Renal pelvis (tissue), 4 donors: ENCODE results near the gene VAMP5. TPM values are rescaled to one million over a fixed set of nuclear protein-coding genes. Genes with fewer than 3 reads are reported as not detected.

Source experiments
- DNase-seq: peaks from one replicate; pipeline ENCODE4 v3.0.0-alpha.2; 2013
- polyA plus RNA-seq, 3 donors: library from polyadenylated mRNA; unstranded; fragments of 120-200 nt; gene quantifications; one replicate each; pipeline ENCODE4 v1.2.1, GENCODE V29; 2013; ENCODE audit not compliant: insufficient read length in 3 of 3

The VAMP5 gene
- polyA plus RNA-seq, 3 donors: 39.0 to 46.1 (median 44.5) TPM

DNA sequence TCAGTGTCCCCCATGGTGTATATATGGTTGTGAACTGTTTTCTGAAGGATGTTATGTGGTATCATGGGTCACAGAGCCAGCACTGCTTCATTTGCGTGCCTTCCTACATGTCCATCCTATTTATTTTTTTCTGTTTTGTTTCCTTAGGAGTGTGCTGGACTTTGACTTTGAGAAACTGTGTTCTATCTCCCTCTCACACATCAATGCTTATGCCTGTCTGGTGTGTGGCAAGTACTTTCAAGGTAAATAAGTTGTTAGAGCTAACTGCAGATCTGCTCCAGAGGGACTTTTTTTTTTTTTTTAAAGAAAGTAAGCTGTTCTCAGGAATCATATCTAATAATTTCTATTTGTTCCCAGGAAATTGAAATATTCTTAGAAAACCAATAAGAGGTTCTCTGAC lies 37.1 kb downstream of the VAMP5 start:
- DNase-seq: no peak

DNA sequence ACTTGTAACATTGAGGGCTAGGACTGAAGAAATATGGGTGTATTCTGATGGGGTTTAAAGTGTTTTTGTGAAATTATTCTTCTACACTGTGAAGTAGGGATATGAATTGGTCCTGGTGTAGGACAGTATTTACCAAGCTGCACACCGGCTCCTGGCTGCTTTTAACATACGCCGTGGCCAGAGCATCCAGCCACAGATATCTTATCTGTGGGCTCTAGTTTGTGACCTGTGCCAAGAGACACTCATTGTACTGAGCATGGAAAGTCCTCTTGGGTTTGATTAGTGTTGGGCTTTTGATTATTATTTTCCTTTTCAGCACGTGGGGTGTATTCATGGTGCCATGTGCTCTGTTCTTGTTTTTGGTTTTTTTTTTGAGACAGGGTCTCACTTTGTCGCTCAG lies 39.8 kb downstream of the VAMP5 start:
- no peak for DNase-seq

DNA sequence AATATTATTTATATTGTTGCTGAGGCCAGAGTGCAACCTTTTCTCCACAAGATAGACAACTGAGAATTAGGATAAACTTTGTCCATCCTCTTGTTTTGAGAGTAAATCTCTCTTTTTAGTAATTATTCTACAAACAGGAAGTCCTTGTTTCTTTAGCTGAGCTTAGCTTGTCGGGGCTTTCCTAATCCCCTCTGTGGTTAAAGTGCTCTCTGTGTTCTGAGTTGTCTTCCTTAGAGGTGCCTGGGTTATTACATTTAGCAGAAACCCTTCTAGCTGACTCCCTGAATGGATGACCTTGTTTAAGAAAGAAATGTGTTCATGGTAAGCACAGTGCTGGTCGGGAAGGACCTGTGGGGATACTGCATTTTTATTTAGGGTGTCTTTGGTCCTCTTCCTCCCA lies 44.4 kb downstream of the VAMP5 start:
- no peak for DNase-seq

DNA sequence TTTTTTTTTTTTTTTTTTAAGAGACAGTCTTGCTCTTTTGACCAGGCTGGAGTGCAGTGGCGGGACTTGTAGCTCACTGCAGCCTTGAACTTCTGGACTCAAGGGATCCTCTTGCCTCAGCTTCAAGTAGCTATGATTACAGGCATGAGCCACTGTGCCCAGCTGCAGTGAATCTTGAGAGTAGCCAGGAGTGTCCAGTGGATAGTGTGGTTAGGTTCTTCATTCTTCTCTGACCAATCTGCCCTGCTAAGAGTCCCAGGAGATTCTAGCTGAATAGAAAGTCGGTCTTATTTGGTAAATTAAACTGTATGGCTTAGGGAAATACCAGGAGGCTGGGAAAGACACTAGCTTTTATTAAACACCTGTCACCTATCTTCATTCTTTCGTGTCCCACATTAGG lies 47.1 kb downstream of the VAMP5 start:
- DNase-seq: no peak

DNA sequence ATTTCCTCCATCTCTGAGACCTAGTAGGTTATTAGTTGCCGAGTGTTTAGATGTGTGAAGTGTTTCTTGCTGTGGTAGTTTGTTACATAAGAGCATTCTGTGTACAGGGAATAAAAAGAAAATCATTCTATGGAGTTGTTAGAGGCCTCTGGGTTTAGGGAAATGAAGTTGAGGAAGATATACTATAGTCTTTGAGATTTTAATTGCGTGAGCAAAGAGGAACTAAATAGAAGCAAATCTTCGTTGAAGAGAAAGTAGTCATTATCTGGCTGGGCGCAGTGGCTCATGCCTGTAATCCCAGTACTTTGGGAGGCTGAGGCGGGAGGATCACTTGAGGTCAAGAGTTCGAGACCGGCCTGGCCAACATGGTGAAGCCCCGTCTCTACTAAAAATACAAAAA lies 50.8 kb downstream of the VAMP5 start:
- no peak for DNase-seq

DNA sequence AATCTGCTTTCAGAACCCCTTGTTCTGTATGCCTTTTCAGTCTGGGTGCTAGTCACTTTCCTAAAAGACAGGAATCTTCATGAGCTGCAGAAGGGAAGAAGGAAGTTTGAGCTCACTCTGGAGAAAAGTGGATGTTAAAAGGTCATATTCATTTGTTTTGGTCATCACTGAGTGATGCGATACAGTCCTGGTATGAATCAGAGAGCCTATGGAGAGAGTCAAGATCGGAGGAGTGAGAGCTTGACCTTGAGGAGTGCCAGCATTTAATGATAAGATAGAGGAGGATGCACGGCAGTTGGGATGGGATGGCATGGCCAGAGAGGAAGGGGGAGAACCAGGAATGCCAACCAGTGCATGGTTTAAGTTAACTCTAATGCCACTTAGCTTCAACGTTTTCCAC lies 51.4 kb downstream of the VAMP5 start:
- no peak for DNase-seq

DNA sequence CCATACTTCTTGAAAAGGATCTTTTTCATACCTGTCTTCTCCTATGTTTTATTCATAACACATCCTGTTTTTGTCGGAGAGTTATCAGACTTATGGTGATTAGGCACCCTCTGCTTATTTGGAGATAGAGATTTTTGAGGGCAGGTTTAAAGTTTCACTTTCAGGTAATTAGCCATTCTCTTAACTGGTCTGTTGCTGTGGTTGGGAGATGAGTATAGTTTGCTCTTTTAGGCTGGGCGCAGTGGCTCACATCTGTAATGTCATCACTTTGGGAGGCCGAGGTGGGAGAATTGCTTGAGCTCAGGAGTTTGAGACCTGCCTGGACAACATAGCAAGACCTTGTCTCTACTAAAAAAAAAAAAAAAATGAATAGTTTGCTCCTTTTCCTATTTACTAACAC lies 58.5 kb downstream of the VAMP5 start:
- no peak for DNase-seq

Other genes starting within 250 kb of the VAMP5 start
- 10 to 100 TPM; 24.4 to 31.4 (median 26.0) TPM for gene RETSAT, start 229.9 kb upstream of the VAMP5 start, polyA plus RNA-seq
- gene ELMOD3, start 229.7 kb upstream of the VAMP5 start, polyA plus RNA-seq: 10 to 100 TPM; 22.5 to 38.0 (median 33.1) TPM
- gene CAPG, start 174.1 kb upstream of the VAMP5 start, polyA plus RNA-seq: 100 to 1,000 TPM; 113 to 146 (median 116) TPM
- gene SH2D6, start 165.7 kb upstream of the VAMP5 start, polyA plus RNA-seq: 1 to 10 TPM in 2 of 3 donors, under 1 TPM in 1; 0.61 to 2.0 (median 1.1) TPM
- 100 to 1,000 TPM; 340 to 430 (median 417) TPM for gene MAT2A, start 45.3 kb upstream of the VAMP5 start, polyA plus RNA-seq
- 10 to 100 TPM; 34.9 to 47.7 (median 47.2) TPM for gene GGCX, start 22.9 kb upstream of the VAMP5 start, polyA plus RNA-seq
- gene VAMP8, start 6.8 kb upstream of the VAMP5 start, polyA plus RNA-seq: 100 to 1,000 TPM in 2 of 3 donors, 10 to 100 TPM in 1; 85.7 to 106 (median 103) TPM
- gene RNF181, start 11.3 kb downstream of the VAMP5 start, polyA plus RNA-seq: 100 to 1,000 TPM; 136 to 149 (median 144) TPM
- 10 to 100 TPM; 42.7 to 47.0 (median 44.7) TPM for gene TMEM150A, start 18.3 kb downstream of the VAMP5 start, polyA plus RNA-seq
- 10 to 100 TPM; 51.7 to 80.5 (median 77.9) TPM for gene C2orf68, start 27.6 kb downstream of the VAMP5 start, polyA plus RNA-seq
- gene USP39, start 31.8 kb downstream of the VAMP5 start, polyA plus RNA-seq: 10 to 100 TPM; 66.7 to 79.1 (median 70.6) TPM
- gene SFTPB, start 83.8 kb downstream of the VAMP5 start, polyA plus RNA-seq: under 1 TPM; 0.09 to 0.16 (median 0.15) TPM
- gene GNLY, start 109.9 kb downstream of the VAMP5 start, polyA plus RNA-seq: 1 to 10 TPM in 1 of 3 donors, under 1 TPM in 2; 0.19 to 1.8 (median 0.51) TPM
- 10 to 100 TPM; 13.0 to 17.6 (median 15.6) TPM for gene ATOH8, start 169.6 kb downstream of the VAMP5 start, polyA plus RNA-seq